ENCODE measurements around the gene NPAS3.

NPAS3 gene

GRCh38 chr14:33282331-33283230 is 343.9 kb downstream of the NPAS3 start:
- no peak for TF ChIP-seq CTCF (IDR thresholded peaks at IDR 0.05)
- TF ChIP-seq ZFX (IDR thresholded peaks at IDR 0.05; ENCODE audit: borderline replicate concordance) = no peak
- H3K27ac ChIP-seq = no peak overlapping the region

GRCh38 chr14:33285902-33286700 is 347.4 kb downstream of the NPAS3 start:
- TF ChIP-seq CTCF (IDR thresholded peaks at IDR 0.05) = no peak
- H3K27ac ChIP-seq = no peak overlapping the region

GRCh38 chr14:33287189-33287588 is 348.5 kb downstream of the NPAS3 start:
- no peak for TF ChIP-seq CTCF (IDR thresholded peaks at IDR 0.05)
- TF ChIP-seq ZFX (IDR thresholded peaks at IDR 0.05; ENCODE audit: borderline replicate concordance) = no peak
- H3K27ac ChIP-seq = no peak overlapping the region

- H3K27ac ChIP-seq = no peak overlapping the region
- TF ChIP-seq CTCF (IDR thresholded peaks at IDR 0.05) = no peak
- TF ChIP-seq ZFX (IDR thresholded peaks at IDR 0.05; ENCODE audit: borderline replicate concordance) = no peak
Observed at GRCh38 chr14:33290641-33291040, 352.0 kb downstream of the NPAS3 start.

GRCh38 chr14:33291529-33292104 is 352.9 kb downstream of the NPAS3 start:
- H3K27ac ChIP-seq = no peak overlapping the region
- TF ChIP-seq ZFX (IDR thresholded peaks at IDR 0.05; ENCODE audit: borderline replicate concordance) (no peak), CTCF (IDR thresholded peaks at IDR 0.05) (no peak)

GRCh38 chr14:33294419-33294818 is 355.7 kb downstream of the NPAS3 start:
- no peak for TF ChIP-seq CTCF (IDR thresholded peaks at IDR 0.05)
- no peak for TF ChIP-seq ZFX (IDR thresholded peaks at IDR 0.05; ENCODE audit: borderline replicate concordance)
- no peak overlapping the region for H3K27ac ChIP-seq

Data from 22Rv1 (cell line).